Measurements from ENCODE around the gene GNL2.

Gene GNL2

GRCh38 chr1:37633040-37633937 is 37.6 kb upstream of the GNL2 start:
- no peak for DNase-seq (ENCODE audit: low read depth in 1 of 2, low spot score in 1 of 2)
- Histone ChIP-seq H3K27me3 (ENCODE audit: insufficient read depth, poor library complexity, severe bottlenecking) (peaks cover 86% of the 10 kb centered on the region), H3K27ac (replicated peaks) (no peak overlapping the region), H3K4me3 (replicated peaks; ENCODE audit: insufficient read depth, low read length) (no peak overlapping the region)
- TF ChIP-seq REST (IDR thresholded peaks at IDR 0.05; ENCODE audit: insufficient replicate concordance, low read depth) (no peak), SPI1 (IDR thresholded peaks at IDR 0.05; ENCODE audit: borderline replicate concordance, low read depth) (no peak), CTCF (IDR thresholded peaks at IDR 0.05; ENCODE audit: insufficient read depth, low read length) (no peak), POLR2AphosphoS5 (IDR thresholded peaks at IDR 0.05; ENCODE audit: low read depth) (no peak), GABPA (IDR thresholded peaks at IDR 0.05; ENCODE audit: low read depth) (no peak)

GRCh38 chr1:37631036-37631435 is 35.3 kb upstream of the GNL2 start:
- no peak for TF ChIP-seq POLR2AphosphoS5 (IDR thresholded peaks at IDR 0.05; ENCODE audit: low read depth)
- no peak for TF ChIP-seq GABPA (IDR thresholded peaks at IDR 0.05; ENCODE audit: low read depth)
- no peak for TF ChIP-seq REST (IDR thresholded peaks at IDR 0.05; ENCODE audit: insufficient replicate concordance, low read depth)
- TF ChIP-seq CTCF (IDR thresholded peaks at IDR 0.05; ENCODE audit: insufficient read depth, low read length), result no peak
- TF ChIP-seq SPI1 (IDR thresholded peaks at IDR 0.05; ENCODE audit: borderline replicate concordance, low read depth), result no peak
- H3K4me3 ChIP-seq (replicated peaks; ENCODE audit: insufficient read depth, low read length), result no peak overlapping the region
- no peak overlapping the region for H3K27ac ChIP-seq (replicated peaks)
- H3K27me3 ChIP-seq (ENCODE audit: insufficient read depth, poor library complexity, severe bottlenecking), result peaks cover 74% of the 10 kb centered on the region
- no peak for DNase-seq (ENCODE audit: low read depth in 1 of 2, low spot score in 1 of 2)

DNA sequence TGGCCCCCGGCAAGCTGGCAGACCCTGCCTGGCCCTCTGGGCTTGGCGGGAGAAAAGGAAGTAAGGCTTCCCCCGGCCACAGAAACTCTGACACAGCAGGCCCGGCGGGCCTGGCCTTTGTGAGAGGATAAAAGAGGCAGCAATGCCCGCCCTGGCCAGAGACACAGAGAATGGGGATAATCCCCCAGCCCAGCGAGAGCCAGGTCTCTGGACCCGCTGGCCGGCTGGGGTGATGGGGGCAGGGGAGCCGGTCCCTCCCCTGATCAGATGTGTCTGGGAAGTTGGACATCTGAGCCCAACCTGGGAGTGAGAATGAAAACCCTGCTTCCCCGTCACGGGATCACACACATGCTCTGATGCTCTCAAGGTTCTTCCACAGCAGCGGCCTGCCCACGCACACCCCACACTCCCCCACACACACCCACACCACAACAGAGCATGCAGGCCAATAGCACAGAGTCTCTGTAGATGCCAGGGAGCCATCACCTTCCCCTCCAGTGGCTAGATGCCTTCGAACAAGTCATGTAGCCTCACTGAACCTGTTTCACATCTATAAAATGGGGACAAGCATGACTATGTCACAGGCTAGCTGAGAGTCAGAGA is 34.8 kb upstream of the GNL2 start:
- TF ChIP-seq GABPA (IDR thresholded peaks at IDR 0.05; ENCODE audit: low read depth) (no peak), SPI1 (IDR thresholded peaks at IDR 0.05; ENCODE audit: borderline replicate concordance, low read depth) (no peak), CTCF (IDR thresholded peaks at IDR 0.05; ENCODE audit: insufficient read depth, low read length) (no peak), REST (IDR thresholded peaks at IDR 0.05; ENCODE audit: insufficient replicate concordance, low read depth) (no peak), POLR2AphosphoS5 (IDR thresholded peaks at IDR 0.05; ENCODE audit: low read depth) (no peak)
- no peak for DNase-seq (ENCODE audit: low read depth in 1 of 2, low spot score in 1 of 2)
- Histone ChIP-seq H3K27ac (replicated peaks) (no peak overlapping the region), H3K27me3 (ENCODE audit: insufficient read depth, poor library complexity, severe bottlenecking) (peaks cover 68% of the 10 kb centered on the region), H3K4me3 (replicated peaks; ENCODE audit: insufficient read depth, low read length) (no peak overlapping the region)
